Progenitor cell of endocrine pancreas (in vitro differentiated cells): ENCODE results near the gene TRABD. TPM values are rescaled to one million over a fixed set of nuclear protein-coding genes. Genes with fewer than 3 reads are reported as not detected.
"Not testable (repeated sequence)": the region's sequence is repeated elsewhere in the genome, so short reads cannot be mapped to it uniquely, and the experiment has no call there.

Source experiments
- DNase-seq: peaks from one replicate; pipeline ENCODE4 v3.0.0; 2021; ENCODE audit warnings: low spot score; ENCODE audit not compliant: unreplicated experiment
- H3K27ac Mint-ChIP-seq: 2 replicates; pipeline ENCODE4 v1.8.0; 2021; ENCODE audit warnings: mild to moderate bottlenecking, moderate library complexity, mixed read lengths
- H3K27me3 Mint-ChIP-seq: 2 replicates; pipeline ENCODE4 v1.8.0; 2021; ENCODE audit warnings: mixed read lengths
- H3K36me3 Mint-ChIP-seq: 2 replicates; pipeline ENCODE4 v1.8.0; 2022; ENCODE audit warnings: mixed read lengths; ENCODE audit not compliant: insufficient read depth
- H3K4me1 Mint-ChIP-seq: 2 replicates; pipeline ENCODE4 v1.8.0; 2021; ENCODE audit warnings: low read depth, mixed read lengths
- H3K4me3 Mint-ChIP-seq: 2 replicates; pipeline ENCODE4 v1.8.0; 2021; ENCODE audit warnings: low read depth, mild to moderate bottlenecking, moderate library complexity, mixed read lengths
- H3K9me3 Mint-ChIP-seq: 2 replicates; pipeline ENCODE4 v1.8.0; 2021; ENCODE audit warnings: low read depth, mixed read lengths
- CTCF ChIP-seq: fragments of 200-600 bp; sonication (generic); IDR thresholded peaks from one replicate; pipeline ENCODE4 v1.5.0; 2021; ENCODE audit warnings: antibody characterized with exemption, mild to moderate bottlenecking; ENCODE audit not compliant: unreplicated experiment
- long read RNA-seq: library from polyadenylated mRNA; unstranded; transcript quantifications from one replicate; pipeline ENCODE4 v2.0.0, GENCODE V29; 2020
- total RNA-seq: library from RNA; stranded (reverse); gene quantifications from 2 replicates; pipeline ENCODE4 v1.2.1, GENCODE V29; 2021

The TRABD gene
- total RNA-seq = 39.4 and 42.1 TPM in 2 replicates
- long read RNA-seq, partial matches to known transcripts = 0 of 2 reads
- long read RNA-seq, other reads (novel, unspliced or antisense) = 0 of 2 reads

GRCh38 chr22:50185375-50186087, at the start of gene TRABD:
Gene TRABD (plus strand): TSS chr22:50185913. CDS start chr22:50193061, 7,148 bp downstream.
- H3K9me3 Mint-ChIP-seq = no peaks in the 10 kb centered on the region
- peak within 1 kb of the TSS; percentile 90 for H3K27ac Mint-ChIP-seq
- peaks cover 5% of the 10 kb centered on the region for H3K27me3 Mint-ChIP-seq
- no peaks in the 10 kb centered on the region for H3K36me3 Mint-ChIP-seq
- no peak for TF ChIP-seq CTCF
- H3K4me1 Mint-ChIP-seq = peaks cover 3% of the 10 kb centered on the region
- peak; percentile 80 for DNase-seq
- H3K4me3 Mint-ChIP-seq = peak within 1 kb of the TSS; percentile 90

- Mint-ChIP-seq H3K27me3 (peaks cover 21% of the 10 kb centered on the region), H3K4me3 (no peak overlapping the region)
Observed at GRCh38 chr22:50136581-50137015, 49.1 kb upstream of the TRABD start.

GRCh38 chr22:50137277-50137676, 48.4 kb upstream of the TRABD start:
- H3K4me3 Mint-ChIP-seq, H3K36me3 Mint-ChIP-seq, DNase-seq, H3K27ac Mint-ChIP-seq, H3K9me3 Mint-ChIP-seq: not testable (repeated sequence)
- peaks cover 26% of the 10 kb centered on the region for H3K27me3 Mint-ChIP-seq
- H3K4me1 Mint-ChIP-seq = peaks cover 13% of the 10 kb centered on the region

More at GRCh38 chr22:50136581-50137015, 49.1 kb upstream of the TRABD start:
- Mint-ChIP-seq H3K4me1 (peaks cover 8% of the 10 kb centered on the region), H3K27ac (no peak overlapping the region), H3K9me3 (no peaks in the 10 kb centered on the region), H3K36me3 (no peaks in the 10 kb centered on the region)
- no peak for DNase-seq
- TF ChIP-seq CTCF = no peak

GRCh38 chr22:50138041-50138440, 47.7 kb upstream of the TRABD start:
- Mint-ChIP-seq H3K36me3 (no peaks in the 10 kb centered on the region), H3K9me3 (no peaks in the 10 kb centered on the region), H3K4me3 (no peak overlapping the region), H3K4me1 (peaks cover 16% of the 10 kb centered on the region), H3K27me3 (peaks cover 31% of the 10 kb centered on the region), H3K27ac (no peak overlapping the region)
- DNase-seq = no peak
- TF ChIP-seq CTCF = no peak

- Mint-ChIP-seq H3K36me3 (no peaks in the 10 kb centered on the region), H3K27ac (no peak overlapping the region), H3K9me3 (no peaks in the 10 kb centered on the region), H3K4me3 (no peak overlapping the region), H3K4me1 (peaks cover 16% of the 10 kb centered on the region), H3K27me3 (peaks cover 40% of the 10 kb centered on the region)
- DNase-seq = no peak
- no peak for TF ChIP-seq CTCF
Observed at GRCh38 chr22:50138988-50139387, 46.7 kb upstream of the TRABD start.
